Astrocyte (in vitro differentiated cells and primary cell): ENCODE data around the gene WDR37. TPM values are rescaled to one million over a fixed set of nuclear protein-coding genes. Genes with fewer than 3 reads are reported as not detected.

Source experiments
- DNase-seq: peaks from one replicate; pipeline ENCODE4 v3.0.0-alpha.2; 2010; ENCODE audit warnings: low read depth
- FAIRE-seq: peaks from 2 replicates; lab custom pipeline; 2011; peaks lifted over from hg19 to GRCh38; lab: Jason Lieb, UNC
- H2AFZ ChIP-seq: 2 replicates; pipeline ENCODE4 v1.6.0; 2012; ENCODE audit warnings: low read depth, low read length, inconsistent platforms
- H3K27ac ChIP-seq: 2 replicates; pipeline ENCODE4 v1.5.1; 2011; ENCODE audit warnings: low read depth, low read length, inconsistent platforms
- H3K27me3 ChIP-seq: 2 replicates; pipeline ENCODE4 v1.6.0; 2011; ENCODE audit warnings: low read length, inconsistent platforms; ENCODE audit not compliant: insufficient read depth
- H3K36me3 ChIP-seq: 2 replicates; pipeline ENCODE4 v1.5.1; 2011; ENCODE audit warnings: low read length, inconsistent platforms; ENCODE audit not compliant: insufficient read depth
- H3K4me1 ChIP-seq: 2 replicates; pipeline ENCODE4 v1.5.1; 2011; ENCODE audit warnings: low read length, inconsistent platforms; ENCODE audit not compliant: insufficient read depth
- H3K4me2 ChIP-seq: 2 replicates; pipeline ENCODE4 v1.6.0; 2012; ENCODE audit warnings: low read length, inconsistent platforms
- H3K4me3 ChIP-seq: 2 replicates; pipeline ENCODE4 v1.5.1; 2011; ENCODE audit warnings: low read depth, mild to moderate bottlenecking, low read length, inconsistent platforms; ENCODE audit not compliant: insufficient read depth
- H3K79me2 ChIP-seq: 2 replicates; pipeline ENCODE4 v1.6.0; 2012; ENCODE audit warnings: mild to moderate bottlenecking, low read length, inconsistent platforms; ENCODE audit not compliant: insufficient read depth
- H3K9ac ChIP-seq: 2 replicates; pipeline ENCODE4 v1.6.0; 2012; ENCODE audit warnings: mild to moderate bottlenecking, low read length, inconsistent platforms
- H3K9me3 ChIP-seq: 2 replicates; pipeline ENCODE4 v1.5.1; 2012; ENCODE audit warnings: low read depth, mild to moderate bottlenecking, low read length, inconsistent platforms; ENCODE audit not compliant: insufficient read depth
- H4K20me1 ChIP-seq: 2 replicates; pipeline ENCODE4 v1.6.0; 2012; ENCODE audit warnings: low read length, inconsistent platforms; ENCODE audit not compliant: insufficient read depth
- H3K27ac Mint-ChIP-seq: one replicate; pipeline ENCODE4 v1.8.0; 2021; ENCODE audit warnings: mild to moderate bottlenecking, mixed read lengths; ENCODE audit not compliant: unreplicated experiment
- H3K27me3 Mint-ChIP-seq: one replicate; pipeline ENCODE4 v1.8.0; 2021; ENCODE audit warnings: low read depth, mixed read lengths; ENCODE audit not compliant: unreplicated experiment
- H3K36me3 Mint-ChIP-seq: one replicate; pipeline ENCODE4 v1.8.0; 2021; ENCODE audit warnings: low read depth, mixed read lengths; ENCODE audit not compliant: unreplicated experiment
- H3K4me1 Mint-ChIP-seq: one replicate; pipeline ENCODE4 v1.8.0; 2021; ENCODE audit warnings: low read depth, mixed read lengths; ENCODE audit not compliant: unreplicated experiment
- H3K4me3 Mint-ChIP-seq: one replicate; pipeline ENCODE4 v1.8.0; 2021; ENCODE audit warnings: mild to moderate bottlenecking, moderate library complexity, mixed read lengths; ENCODE audit not compliant: unreplicated experiment
- H3K9me3 Mint-ChIP-seq: one replicate; pipeline ENCODE4 v1.8.0; 2021; ENCODE audit warnings: mild to moderate bottlenecking, mixed read lengths; ENCODE audit not compliant: unreplicated experiment
- EZH2 ChIP-seq: IDR thresholded peaks from 2 replicates; pipeline ENCODE4 v1.6.1; 2012; ENCODE audit warnings: mild to moderate bottlenecking, low read length, inconsistent platforms; ENCODE audit not compliant: insufficient read depth
- total RNA-seq: library from RNA; stranded (reverse); gene quantifications from 2 replicates; pipeline ENCODE4 v1.2.1, GENCODE V29; 2021
- TF ChIP-seq, protein P1 (sequence below): IDR thresholded peaks from 2 replicates; pipeline ENCODE4 v1.5.1; 2011; ENCODE audit warnings: low read depth, mild to moderate bottlenecking, inconsistent platforms, low read length, moderate library complexity; ENCODE audit not compliant: insufficient read depth

Gene WDR37
- total RNA-seq, 1 donor from 2014 or later, result 22.8 TPM

DNA sequence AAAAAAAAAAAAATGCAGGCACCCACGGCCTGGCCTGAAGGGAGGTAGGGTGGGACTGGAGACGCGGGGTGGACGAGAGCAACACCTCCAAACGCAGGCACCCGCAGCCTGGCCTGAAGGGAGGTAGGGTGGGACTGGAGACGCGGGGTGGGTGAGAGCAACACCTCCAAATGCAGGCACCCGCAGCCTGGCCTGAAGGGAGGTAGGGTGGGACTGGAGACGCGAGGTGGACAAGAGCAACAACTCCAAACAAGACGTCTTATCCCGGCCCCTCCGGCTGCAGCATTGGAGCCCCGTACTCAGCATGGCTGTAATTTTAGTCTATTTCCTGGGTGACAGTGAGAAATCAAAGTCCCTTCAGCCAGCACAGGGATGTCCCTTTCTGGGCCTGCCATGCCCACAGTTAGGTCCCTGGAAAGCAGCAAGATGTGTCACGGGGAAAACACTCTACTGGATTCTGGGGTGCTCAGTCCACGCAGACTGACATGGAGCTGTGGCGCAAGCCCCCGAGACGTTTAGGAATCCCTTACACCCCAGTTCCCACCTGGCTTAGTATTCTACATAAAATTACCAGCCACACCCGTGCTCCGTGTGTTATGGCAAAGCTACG, 119.9 kb downstream of the WDR37 start:
- DNase-seq, result no peak
- H3K27ac Mint-ChIP-seq, result no peak overlapping the region
- H3K79me2 ChIP-seq, result no peaks in the 10 kb centered on the region

DNA sequence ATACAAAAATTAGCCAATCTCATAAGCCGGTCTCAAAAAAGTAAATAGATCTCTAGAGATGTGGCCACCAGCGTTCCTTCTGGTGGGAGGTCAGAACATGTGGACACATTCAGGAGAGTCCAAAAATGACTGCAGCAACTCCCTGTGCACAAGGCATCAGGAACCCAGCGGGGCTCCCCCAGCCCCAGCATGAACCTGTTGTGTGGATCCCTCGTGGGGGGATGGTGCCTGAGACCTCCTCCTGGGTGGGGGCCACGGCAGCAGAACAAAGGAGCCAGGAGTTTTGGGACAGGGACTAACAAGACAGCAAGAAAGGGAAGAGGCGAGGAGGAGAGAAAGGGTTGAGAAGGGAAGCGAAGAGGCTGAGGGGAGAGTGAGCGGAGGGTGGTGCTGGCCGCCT, 121.8 kb downstream of the WDR37 start:
- Histone ChIP-seq H4K20me1 (no peaks in the 10 kb centered on the region), H3K27me3 (no peaks in the 10 kb centered on the region), H3K4me3 (no peak overlapping the region), H3K4me1 (no peaks in the 10 kb centered on the region), H2AFZ (no peak overlapping the region), H3K27ac (no peak overlapping the region), H3K36me3 (no peaks in the 10 kb centered on the region), H3K9me3 (no peaks in the 10 kb centered on the region), H3K4me2 (no peak overlapping the region), H3K9ac (no peak overlapping the region), H3K79me2 (no peaks in the 10 kb centered on the region)
- Mint-ChIP-seq H3K36me3 (no peaks in the 10 kb centered on the region), H3K27me3 (peaks cover 60% of the 10 kb centered on the region), H3K4me3 (no peak overlapping the region), H3K9me3 (no peaks in the 10 kb centered on the region), H3K4me1 (no peaks in the 10 kb centered on the region), H3K27ac (no peak overlapping the region)
- TF ChIP-seq EZH2, result no peak
- TF ChIP-seq, protein P1, sequence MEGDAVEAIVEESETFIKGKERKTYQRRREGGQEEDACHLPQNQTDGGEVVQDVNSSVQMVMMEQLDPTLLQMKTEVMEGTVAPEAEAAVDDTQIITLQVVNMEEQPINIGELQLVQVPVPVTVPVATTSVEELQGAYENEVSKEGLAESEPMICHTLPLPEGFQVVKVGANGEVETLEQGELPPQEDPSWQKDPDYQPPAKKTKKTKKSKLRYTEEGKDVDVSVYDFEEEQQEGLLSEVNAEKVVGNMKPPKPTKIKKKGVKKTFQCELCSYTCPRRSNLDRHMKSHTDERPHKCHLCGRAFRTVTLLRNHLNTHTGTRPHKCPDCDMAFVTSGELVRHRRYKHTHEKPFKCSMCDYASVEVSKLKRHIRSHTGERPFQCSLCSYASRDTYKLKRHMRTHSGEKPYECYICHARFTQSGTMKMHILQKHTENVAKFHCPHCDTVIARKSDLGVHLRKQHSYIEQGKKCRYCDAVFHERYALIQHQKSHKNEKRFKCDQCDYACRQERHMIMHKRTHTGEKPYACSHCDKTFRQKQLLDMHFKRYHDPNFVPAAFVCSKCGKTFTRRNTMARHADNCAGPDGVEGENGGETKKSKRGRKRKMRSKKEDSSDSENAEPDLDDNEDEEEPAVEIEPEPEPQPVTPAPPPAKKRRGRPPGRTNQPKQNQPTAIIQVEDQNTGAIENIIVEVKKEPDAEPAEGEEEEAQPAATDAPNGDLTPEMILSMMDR, result no peak
- DNase-seq (no peak), FAIRE-seq (no peak)

More for the DNA sequence above, 119.9 kb downstream of the WDR37 start:
- Histone ChIP-seq H3K4me3 (no peak overlapping the region), H3K27ac (no peak overlapping the region), H3K4me1 (no peaks in the 10 kb centered on the region), H4K20me1 (no peaks in the 10 kb centered on the region), H3K9ac (no peak overlapping the region), H3K4me2 (no peak overlapping the region), H2AFZ (no peak overlapping the region), H3K36me3 (no peaks in the 10 kb centered on the region), H3K9me3 (peaks cover 3% of the 10 kb centered on the region), H3K27me3 (no peaks in the 10 kb centered on the region)
- no peak for TF ChIP-seq EZH2
- TF ChIP-seq, protein P1, result no peak
- Mint-ChIP-seq H3K4me1 (no peaks in the 10 kb centered on the region), H3K9me3 (no peaks in the 10 kb centered on the region), H3K4me3 (no peak overlapping the region), H3K27me3 (peaks cover 67% of the 10 kb centered on the region), H3K36me3 (no peaks in the 10 kb centered on the region)
- FAIRE-seq, result no peak

DNA sequence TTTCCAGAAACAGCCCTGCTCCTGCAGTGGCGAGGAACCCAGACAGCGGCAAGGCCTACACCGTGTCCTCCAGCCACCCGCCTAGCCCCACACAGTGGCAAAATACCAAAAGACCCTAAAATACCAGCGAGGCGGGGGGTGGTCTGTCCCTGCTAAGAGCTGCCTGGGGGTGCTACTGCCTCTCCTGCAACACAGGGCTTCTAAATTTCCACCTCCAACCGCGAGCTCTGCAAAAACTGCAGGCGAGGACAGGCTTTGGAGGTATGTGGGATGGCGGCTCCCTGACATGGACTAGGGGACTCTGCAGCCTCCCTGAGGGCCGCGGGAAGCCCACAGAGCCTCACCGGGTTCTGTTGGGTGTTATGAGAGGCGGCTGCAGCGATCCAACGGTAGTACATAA, 122.3 kb downstream of the WDR37 start:
- Histone ChIP-seq H2AFZ (no peak overlapping the region), H3K27me3 (no peaks in the 10 kb centered on the region), H3K9ac (no peak overlapping the region), H3K9me3 (no peaks in the 10 kb centered on the region), H3K79me2 (no peaks in the 10 kb centered on the region), H4K20me1 (no peaks in the 10 kb centered on the region), H3K27ac (no peak overlapping the region), H3K4me3 (no peak overlapping the region), H3K36me3 (no peaks in the 10 kb centered on the region), H3K4me2 (no peak overlapping the region), H3K4me1 (no peaks in the 10 kb centered on the region)
- H3K4me3 Mint-ChIP-seq, result no peak overlapping the region
- DNase-seq, result no peak
- H3K4me1 Mint-ChIP-seq, result no peaks in the 10 kb centered on the region
- no peak for FAIRE-seq
- TF ChIP-seq, protein P1, result no peak
- no peak for TF ChIP-seq EZH2
- H3K27ac Mint-ChIP-seq, result no peak overlapping the region
- peaks cover 61% of the 10 kb centered on the region for H3K27me3 Mint-ChIP-seq
- no peaks in the 10 kb centered on the region for H3K36me3 Mint-ChIP-seq
- no peaks in the 10 kb centered on the region for H3K9me3 Mint-ChIP-seq
